AG09319 (cell line): ENCODE results near the gene HTR2C.
A peak's percentile ranks its signal among the peaks of the same experiment; 100 is the strongest.
"Not testable (repeated sequence)": the region's sequence is repeated elsewhere in the genome, so short reads cannot be mapped to it uniquely, and the experiment has no call there.

Source experiments
- DNase-seq: peaks from one replicate; pipeline ENCODE4 v3.0.0-alpha.2; 2010; ENCODE audit warnings: low read depth; ENCODE audit errors: extremely low read depth
- TF ChIP-seq, protein P1 (sequence below): IDR thresholded peaks from 2 replicates; pipeline ENCODE4 v1.5.1; 2011; ENCODE audit warnings: low read depth, mild to moderate bottlenecking, inconsistent platforms, low read length, moderate library complexity

The HTR2C gene

DNA sequence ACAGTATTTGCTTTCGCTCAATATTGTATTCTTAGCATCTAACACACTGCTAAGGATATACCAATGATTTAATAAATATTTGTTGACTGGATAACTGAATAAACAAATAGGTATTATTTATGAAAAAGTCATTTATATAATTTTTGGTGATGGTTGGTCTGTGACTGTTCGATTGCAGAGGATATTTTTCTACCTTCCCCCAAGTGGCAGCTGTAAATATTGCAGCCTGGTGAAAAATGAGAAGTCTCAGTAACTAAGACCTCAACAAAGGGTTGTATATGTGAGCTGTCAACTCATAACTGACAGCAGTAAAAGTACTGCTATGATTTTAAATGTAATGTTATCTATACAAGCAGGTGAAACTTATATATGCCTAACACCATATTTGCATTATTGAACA, 36.0 kb downstream of the HTR2C start:
- TF ChIP-seq, protein P1, sequence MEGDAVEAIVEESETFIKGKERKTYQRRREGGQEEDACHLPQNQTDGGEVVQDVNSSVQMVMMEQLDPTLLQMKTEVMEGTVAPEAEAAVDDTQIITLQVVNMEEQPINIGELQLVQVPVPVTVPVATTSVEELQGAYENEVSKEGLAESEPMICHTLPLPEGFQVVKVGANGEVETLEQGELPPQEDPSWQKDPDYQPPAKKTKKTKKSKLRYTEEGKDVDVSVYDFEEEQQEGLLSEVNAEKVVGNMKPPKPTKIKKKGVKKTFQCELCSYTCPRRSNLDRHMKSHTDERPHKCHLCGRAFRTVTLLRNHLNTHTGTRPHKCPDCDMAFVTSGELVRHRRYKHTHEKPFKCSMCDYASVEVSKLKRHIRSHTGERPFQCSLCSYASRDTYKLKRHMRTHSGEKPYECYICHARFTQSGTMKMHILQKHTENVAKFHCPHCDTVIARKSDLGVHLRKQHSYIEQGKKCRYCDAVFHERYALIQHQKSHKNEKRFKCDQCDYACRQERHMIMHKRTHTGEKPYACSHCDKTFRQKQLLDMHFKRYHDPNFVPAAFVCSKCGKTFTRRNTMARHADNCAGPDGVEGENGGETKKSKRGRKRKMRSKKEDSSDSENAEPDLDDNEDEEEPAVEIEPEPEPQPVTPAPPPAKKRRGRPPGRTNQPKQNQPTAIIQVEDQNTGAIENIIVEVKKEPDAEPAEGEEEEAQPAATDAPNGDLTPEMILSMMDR, result peak; percentile 50
- DNase-seq, result no peak

DNA sequence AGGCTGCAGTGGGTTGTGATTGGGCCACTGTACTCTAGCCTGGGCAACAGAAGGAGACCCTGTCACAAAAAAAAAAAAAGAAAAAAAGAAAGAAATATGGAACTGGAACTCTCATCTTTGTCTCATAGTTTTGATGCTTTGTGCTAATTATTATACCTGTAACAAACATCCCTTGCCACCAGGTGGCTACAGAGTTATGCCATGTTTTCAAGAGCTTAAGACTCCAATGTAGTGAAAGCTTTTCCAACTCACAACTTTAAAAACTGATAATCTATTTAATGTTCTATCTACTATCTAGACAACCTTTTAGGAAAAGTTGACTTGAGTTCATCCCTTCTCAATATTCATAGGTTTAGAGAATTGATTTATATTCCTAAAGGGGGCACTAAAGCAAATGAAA, 42.4 kb downstream of the HTR2C start:
- TF ChIP-seq, protein P1, result peak; percentile 38
- DNase-seq, result no peak

DNA sequence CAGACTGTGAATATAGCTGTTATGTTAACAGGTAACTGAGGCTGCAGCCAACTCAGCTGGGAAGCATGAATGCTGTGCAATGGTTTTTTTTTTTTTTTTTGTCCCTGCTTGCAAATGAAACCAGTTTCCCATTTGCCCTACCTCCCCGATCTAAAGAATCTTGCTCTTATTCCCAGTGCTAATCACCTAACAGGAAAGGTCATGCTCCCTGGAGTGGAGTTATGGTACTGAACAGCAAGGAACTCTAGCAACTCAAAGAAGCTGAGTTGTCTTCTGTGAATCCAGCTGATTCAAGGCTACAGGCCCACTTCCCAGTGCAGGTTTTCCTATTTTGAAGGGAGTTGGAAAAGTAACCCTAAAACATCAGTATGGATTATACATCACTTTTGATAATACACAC, 52.1 kb downstream of the HTR2C start:
- TF ChIP-seq, protein P1, result no peak

DNA sequence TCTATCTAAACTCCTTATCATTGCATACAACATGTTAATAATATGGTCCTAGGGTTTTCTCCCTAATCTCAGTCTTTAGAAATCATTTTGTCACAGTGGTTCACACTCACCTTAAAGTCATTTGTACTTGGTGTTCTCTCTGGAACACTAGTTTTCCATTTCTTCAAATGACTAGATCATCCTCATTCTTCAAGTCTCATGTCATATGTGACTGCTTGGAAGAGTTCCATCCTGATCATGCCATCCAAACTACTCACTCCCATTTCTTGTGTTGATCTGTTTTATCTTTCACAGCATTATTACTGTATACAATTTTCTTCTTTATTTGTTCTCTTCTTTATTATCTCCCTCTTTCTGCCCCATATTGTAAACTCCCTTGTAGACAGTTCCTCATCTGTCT, 66.5 kb downstream of the HTR2C start:
- TF ChIP-seq, protein P1, result no peak
- no peak for DNase-seq

More for the DNA sequence above, 52.1 kb downstream of the HTR2C start:
- DNase-seq, result no peak

DNA sequence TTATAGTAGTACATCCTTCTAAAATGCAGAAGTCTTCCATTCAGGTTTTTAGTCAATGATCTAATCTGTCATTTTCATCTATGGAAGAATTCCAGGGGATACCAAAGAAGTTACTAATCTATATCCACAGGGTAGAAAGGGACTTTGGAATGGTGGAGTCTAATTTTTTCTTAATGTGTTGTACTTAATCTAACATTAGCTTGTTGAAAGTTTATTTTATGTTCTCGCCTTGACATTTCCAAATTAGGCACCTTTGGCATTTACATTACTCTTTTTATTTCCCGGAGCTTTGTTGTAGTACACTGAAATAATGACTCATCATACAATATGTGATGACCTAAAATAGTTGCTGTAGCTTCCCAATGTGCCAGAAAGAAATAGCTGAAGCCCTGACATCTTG, 91.5 kb downstream of the HTR2C start:
- peak; percentile 15 for DNase-seq
- TF ChIP-seq, protein P1, result no peak

DNA sequence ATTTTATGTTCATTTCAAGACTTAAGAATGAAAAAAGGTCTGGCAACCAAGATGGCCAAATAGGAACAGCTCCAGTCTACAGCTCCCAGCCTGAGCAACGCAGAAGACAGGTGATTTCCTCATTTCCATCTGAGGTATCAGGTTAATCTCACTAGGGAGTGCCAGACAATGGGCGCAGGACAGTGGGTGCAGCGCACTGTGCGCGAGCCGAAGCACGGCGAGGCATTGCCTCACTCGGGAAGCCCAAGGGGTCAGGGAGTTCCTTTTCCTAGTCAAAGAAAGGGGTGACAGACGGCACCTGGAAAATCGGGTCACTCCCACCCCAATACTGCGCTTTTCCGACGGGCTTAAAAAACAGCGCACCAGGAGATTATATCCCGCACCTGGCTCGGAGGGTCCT, 116.6 kb downstream of the HTR2C start:
- not testable (repeated sequence) for DNase-seq

DNA sequence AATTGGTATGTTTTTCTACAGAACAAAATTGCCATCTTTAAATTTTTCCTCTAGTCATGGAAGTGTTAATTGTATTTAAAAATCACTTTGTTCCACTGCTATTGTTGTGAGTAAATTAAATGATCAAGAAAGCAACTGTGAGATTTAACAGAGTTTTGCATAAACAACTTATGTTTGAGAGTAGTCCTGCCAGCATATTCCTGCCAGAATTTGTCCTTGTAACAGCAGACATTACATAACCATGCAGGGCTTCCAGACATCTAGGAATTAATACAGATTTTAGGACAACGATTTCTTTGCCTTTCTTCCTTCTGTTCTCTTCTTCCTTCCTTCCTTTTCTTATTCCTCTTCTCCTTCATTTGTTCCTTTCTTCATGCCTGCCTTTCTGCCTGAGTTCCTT, 125.5 kb downstream of the HTR2C start:
- TF ChIP-seq, protein P1, result no peak
- DNase-seq, result no peak

DNA sequence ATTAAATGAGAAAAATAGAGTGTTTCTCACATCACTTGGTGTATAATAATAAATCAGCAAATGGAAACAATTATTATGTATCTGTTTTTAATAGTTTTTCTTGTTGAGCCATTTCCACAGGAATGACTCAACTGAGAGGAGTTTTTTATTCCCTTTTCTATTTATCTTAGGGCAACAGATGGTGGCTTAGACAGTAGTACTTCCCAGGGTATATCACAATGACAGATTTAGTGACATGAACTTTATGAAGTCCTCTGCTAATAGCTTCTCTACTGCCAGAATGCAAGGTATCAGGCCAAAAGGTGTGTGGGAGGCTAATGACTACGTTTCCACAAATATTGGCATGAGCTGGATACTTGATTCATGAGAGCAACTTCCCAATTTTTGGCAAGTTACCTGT, 126.7 kb downstream of the HTR2C start:
- DNase-seq, result no peak
- TF ChIP-seq, protein P1, result no peak
